Measurements from ENCODE around the gene CGNL1.
A peak's percentile ranks its signal among the peaks of the same experiment; 100 is the strongest.

CGNL1 gene

DNA sequence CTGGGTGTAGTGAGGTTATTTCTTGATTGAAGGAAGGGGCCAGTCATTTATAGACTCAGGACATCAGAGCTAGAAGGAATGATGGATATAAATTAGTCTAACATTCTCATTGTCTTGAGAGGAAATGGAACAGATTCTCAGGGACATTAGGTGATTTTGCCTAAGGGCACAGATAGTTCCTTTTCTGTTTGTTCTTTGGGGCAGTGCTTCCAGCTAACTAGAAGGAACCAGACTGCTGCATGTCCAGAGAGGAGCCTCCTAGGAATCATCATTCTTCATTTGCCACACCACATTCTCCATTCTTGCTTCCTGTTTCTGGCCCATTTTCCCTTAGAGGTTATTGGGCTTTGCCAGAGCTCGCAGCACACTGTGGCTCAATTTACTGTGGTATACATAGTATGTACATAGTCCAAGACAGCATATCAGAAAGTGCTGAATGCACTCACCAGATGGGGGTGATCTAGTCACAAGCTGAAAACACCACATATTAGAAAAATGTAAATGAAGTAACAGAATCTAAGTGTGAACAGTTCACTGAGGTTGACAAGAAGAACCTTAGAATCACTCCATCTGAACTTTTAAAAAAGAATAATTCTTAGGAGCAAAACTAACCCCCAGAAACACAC, 152.7 kb downstream of the CGNL1 start:
- DNase-seq: no peak

DNA sequence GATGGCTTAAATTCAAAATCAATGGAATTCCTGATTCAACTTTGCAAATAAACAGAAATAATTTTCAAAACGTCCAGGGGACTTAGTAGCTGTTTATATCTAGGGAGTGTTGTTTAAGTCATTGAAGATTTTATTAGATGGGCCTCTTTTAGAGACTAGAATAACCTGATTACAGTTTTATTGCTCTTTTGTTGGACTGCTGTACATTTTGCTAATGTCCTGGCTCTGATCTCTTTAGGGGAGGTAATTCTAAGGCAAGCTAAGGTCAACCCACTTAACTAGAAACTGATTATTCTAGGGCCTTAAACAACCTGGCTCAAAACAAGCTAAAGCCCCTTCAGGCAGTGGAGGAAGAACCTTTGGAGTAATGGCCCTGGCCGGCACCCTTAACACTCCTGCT, 153.4 kb downstream of the CGNL1 start:
- no peak for DNase-seq

DNA sequence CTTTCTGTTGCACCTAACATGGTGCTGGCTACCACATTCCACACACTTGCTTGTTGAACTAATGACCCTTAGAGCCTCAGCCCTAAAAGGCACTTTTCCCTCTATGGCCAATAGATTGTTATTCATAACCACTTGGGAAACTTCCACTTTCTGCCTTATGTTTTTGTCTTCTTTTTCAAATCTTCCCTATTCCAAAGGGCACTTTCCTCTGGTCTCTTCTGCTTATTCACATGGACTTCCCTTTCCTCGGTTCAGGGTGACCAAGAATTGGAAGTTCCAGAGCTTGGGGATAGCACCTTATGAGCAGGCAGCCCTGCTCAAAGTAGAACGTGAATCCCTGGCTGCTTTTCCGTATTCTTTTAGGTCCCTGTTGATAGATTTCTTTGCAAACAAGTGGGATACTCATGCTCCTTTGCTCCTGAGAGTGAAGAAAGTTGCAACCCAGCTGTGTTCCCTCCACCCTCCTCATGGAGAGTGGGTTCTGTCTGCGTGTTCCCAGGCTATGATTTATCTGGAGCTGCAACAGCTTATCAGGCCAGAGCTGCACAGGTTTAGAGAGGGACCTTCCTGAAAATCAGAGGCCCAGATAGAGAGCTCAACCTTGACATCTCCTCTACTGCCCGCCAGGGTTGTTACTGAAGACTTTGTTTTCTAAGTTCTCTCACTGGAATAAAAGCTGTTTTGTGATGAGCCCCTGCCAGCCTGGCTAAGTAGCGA, 156.6 kb downstream of the CGNL1 start:
- DNase-seq: no peak

DNA sequence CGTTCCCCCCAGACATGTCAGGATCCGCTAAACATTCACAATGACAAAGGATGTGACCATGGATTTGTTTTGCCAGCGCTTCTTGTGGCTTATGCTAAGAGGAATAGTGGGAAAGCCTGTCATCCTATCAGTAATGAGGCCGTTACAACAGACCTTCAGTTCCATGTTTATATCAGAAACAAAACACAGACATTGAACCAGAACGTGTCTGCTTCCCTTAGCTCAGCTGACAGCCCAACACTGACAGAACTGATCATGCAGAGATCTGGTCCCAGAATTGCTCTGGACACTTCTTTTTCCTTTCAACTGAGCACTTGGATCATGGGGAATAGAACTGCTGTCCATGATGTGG, 157.1 kb downstream of the CGNL1 start:
- no peak for DNase-seq

DNA sequence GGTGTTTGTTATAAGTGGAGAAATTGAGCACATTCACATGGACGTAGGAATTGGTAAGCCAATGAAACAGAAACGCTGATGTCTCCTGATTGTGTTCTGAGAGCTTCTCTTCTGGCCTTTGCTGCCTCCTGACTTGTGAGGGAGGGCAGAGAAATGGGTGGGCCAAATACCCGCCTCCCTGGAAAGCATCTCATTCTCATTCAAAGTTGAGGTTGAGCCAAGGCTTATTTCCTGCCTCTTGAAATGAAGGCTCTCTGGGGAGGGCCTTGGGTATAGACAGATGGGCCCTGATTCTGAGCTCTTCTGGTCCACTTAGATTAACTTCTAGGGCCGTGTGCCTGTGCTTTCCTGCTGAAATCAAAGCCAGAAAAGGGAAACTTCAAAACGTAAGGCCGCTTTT, 158.0 kb downstream of the CGNL1 start:
- DNase-seq: no peak

DNA sequence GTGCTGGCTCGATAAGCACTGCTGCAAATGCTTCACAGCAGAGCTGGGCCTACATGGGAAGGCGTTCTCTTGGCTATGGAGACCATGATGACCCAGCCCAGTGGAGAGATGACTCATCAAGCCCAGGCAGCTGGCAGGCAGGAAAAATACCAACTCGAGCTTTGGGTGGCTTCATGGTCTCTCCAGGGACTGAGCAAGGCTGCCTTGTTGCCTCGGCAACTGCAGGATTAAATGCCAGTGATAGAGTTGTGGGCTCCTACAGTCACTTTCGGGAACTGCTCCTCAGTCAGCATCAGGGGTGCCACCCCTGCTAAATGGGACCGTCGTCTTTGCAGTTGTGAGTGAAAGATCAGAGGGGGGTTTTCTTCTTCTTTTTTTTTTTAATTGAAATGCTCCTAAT, 160.8 kb downstream of the CGNL1 start:
- DNase-seq: peak; percentile 82

DNA sequence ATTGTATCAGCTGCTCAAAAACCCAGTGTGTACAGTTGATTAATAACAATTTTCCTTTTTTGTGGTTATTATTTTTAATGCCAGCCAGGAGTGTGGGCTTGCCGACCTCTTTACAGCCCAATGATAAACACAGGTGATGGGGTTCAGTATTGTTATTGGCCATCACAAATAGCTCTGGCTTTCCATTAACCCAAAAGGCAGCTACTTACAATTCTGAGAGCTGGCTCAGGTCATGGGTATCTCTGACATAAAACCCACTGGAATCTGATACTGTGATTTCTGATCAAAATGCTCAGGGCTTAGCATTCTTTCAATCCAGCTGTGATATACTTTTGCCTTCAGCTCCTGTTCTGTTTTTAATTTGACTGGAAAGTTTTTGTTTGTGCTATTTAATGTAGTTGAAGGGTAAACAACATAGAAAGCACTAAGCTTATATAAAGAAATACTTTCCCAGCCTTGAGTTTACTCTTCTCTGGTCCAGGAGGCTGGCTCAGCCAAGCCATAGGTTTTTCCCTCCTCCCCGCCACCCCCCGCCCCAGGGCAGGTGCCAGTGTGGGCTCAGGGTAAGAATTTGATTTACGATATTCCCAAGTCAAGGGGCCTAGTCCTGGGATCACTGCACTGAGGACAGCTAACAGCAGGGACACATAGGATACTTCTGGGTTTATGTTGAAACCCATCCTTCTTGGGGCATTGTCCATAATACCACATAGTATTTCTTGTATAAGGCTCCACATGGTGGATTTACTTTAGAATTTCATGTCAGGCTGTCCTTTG, 161.4 kb downstream of the CGNL1 start:
- DNase-seq: no peak

DNA sequence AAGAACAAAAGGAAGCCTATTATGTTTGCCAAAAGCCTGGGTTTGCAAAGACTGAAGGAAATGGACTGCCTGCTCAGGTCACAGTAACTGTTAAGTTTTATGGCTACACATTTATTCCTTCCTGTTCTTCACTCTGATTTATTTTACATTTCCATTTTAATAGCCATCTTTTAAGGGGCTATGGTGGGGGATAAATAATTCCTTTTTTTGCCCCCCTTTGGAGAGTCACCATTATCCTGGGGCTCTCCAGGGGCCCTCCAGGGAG, 161.9 kb downstream of the CGNL1 start:
- no peak for DNase-seq

DNA sequence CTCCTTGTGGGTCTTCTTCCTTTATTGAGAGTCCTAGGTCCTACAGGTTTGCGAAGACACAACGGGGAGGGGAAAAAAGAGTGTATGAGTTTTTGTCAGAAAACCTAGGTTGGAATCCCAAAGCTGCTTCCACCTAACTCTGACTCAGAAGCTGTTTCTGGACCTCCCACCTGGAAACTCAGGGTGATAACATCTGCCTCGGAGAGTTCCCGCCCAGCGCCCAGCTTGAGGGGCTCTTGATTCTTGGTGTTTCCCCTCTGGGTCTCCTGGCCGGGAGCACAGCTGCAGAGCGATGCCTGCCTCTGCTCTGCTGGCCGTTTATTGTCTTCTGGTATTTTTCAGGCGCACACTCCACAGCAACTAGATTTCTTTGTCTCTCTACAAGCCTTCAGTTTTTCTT, 162.5 kb downstream of the CGNL1 start:
- no peak for DNase-seq

DNA sequence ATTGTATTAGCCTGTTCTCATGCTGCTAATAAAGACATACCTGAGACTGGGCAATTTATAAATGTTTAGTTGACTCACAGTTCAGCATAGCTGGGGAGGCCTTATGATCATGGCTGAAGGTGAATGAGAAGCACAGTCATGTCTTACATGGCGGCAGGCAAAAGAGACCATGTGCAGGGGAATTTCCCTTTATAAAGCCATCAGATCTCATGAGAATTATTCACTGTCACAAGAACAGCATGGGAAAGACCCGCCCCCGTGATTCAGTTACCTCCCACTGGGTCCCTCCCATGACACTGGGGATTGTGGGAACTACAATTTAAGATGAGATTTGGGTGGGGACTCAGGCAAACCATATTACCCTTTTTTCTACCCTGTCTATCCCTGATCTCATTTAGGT, 163.9 kb downstream of the CGNL1 start:
- DNase-seq: no peak

DNA sequence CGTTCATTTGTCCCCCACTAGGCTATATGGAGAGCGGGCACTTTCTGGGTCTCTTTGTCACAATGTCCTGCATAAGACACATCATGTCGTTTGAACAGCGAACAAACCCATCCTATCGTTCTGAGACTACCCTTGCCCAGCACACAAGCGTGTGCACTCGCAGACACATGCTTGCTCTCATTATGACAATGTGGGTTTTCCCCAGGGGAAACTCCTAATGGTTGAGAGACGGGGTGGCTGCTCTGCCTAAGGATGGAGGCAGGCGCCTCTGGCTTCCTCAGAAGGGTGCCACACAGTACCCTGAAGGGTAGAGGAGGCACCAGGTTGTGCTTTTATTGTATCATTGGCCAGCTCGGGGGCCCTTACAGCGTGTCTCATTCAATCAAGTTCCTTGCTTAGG, 164.4 kb downstream of the CGNL1 start:
- DNase-seq: no peak

DNA sequence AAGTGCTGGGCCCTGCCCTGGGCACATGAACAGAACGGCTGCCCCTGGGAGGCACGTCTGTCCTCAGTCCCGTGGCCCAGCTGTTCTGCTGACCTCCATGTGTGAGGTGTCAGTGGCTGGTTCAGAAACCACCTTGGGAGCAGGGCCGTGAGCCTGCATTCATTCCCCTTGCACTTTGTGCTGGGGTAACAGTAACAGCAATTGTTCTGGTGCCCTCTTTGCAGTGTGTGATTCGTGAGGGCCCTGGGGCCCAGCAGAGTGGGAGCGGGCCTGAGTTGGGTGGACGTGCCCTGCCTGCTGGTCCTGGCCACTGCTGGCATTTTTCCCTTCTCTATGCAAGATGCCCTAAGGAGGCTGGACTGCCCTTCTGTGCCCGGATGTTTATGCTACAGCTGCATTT, 165.0 kb downstream of the CGNL1 start:
- DNase-seq: no peak

DNA sequence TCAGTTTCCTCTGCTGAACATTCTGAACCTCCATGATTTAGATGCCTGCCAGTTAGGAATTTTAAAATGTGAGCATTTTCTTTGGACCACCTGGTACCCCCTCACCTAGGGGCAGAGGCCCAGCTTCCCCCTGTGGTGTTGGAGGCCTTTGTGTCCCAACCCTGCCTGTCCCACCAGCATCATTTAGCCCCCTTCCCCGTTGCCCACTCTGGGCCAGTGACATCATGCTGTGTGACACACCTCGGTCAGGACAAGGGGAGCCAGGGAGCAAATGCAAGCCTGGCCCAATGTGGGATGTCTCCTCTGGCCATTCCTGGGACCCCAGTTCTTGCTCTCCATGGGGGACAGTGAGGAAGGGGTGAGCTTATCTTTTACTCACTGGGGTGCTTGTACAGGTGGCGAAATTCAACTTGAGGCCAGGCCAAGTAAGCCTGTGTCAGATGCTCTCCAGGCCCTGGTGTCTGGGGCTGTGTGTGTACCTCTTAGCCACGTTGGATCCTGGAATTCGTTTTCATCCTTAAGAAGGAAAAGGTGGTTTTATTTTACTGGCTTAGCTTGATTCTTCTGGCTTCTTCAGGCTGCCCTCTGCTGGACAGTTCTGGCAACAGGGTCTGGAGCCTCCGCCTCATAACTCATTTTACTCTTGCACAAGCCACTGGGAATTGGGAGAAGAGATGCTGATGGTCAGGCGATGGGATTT, 165.7 kb downstream of the CGNL1 start:
- DNase-seq: peak; percentile 30

DNA sequence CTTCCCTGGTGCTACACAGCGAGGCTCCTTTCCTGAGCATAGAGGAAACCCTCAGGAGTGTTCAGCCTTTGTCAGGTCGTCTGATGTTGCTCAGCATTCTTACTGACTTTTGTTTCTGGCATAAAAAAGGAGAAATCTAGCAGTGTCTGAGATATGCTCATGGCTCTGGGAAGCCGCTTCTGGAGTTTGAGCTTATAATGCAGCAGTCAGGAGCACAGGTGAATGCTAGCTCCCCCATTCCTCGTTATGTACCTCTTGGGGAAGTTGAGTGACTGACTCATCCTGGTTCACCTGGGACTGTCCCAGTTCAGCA, 166.2 kb downstream of the CGNL1 start:
- no peak for DNase-seq

DNA sequence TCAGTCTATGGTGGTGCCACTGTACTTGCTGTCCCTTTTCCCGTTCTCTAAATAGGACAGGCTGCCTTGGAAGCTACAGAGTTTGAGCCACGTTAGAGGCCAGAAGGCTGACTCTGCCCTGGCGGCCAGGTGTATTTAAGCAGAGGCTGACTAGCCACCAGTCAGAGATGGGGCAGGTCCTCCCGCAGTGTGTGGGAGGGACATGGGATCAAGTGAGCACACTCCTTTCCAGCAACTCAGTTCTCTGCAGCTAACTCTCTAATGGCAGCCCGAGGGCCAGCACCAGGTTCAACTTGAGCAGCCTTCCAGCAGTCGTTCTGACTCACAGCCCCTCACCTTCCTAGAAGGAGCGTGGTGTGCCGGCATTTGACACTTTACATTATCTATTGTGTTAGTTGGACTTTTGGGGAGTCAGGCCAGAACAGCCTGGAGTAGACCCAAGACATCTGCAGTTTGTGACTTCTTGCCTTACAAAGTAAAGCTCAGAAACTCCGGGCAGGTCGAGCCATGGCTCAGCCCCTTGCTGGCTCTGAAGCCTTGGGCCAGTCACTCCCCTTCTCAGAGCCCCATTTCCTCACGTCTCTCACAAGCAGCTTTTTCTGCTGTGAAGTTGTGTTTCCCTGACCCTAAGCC, 168.7 kb downstream of the CGNL1 start:
- DNase-seq: no peak

DNA sequence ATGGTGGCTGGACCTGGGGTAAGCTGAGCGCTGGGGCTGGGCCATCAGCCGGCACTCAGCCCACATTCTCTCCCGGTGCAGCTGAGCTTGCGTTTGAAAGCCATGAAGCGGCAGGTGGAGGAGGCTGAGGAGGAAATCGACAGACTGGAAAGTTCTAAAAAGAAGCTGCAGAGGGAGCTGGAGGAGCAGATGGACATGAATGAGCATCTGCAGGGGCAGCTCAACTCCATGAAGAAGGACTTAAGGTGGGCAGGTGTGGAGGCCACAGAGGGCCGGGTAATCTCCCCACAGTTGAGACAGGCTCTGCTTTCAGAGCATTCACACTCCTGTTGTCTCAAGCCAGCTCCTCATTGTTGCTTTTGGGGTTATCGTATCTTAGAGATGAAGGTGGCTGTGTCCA, 169.7 kb downstream of the CGNL1 start:
- DNase-seq: no peak

DNA sequence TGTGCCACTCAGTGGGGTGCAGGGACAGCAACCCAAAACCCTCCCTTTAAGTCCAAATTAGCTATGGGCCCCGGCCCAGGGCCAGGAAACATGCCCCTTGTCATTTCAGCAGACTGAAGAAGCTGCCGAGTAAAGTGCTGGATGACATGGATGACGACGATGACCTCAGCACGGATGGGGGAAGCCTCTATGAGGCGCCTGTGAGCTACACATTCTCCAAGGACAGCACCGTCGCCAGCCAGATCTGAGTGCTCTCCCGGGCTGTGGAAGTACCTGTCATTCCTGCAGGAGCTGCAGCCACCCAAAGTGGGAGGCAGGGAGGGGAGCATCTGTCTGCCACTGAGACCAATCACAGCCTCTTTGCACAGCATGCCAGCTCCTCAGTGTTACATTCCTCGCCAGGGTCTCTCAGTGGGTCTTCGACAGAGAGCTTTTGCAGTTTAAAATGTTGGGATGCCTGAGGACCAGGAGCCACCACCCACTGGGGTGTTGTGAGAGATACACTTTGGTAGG, 171.0 kb downstream of the CGNL1 start:
- no peak for DNase-seq

DNA sequence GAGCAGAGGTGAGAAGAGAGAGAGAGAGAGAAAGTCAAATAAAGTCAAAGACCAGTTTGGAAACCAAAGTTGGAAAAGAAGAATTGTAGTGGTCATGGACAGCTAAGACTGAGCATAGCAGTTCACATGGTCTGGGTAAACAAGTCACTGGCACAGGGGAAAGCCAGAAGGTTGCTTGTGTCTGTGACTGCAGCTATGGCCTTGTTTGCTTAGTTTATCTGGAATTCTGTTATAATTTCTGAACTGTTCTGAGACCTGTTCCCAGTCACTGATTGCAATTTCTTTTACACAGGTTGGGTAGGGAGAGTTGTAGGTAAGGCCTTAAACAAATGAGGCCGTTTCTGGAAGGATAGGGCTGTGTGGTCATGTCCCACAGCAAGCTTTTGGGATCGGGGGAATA, 172.0 kb downstream of the CGNL1 start:
- DNase-seq: no peak

DNA sequence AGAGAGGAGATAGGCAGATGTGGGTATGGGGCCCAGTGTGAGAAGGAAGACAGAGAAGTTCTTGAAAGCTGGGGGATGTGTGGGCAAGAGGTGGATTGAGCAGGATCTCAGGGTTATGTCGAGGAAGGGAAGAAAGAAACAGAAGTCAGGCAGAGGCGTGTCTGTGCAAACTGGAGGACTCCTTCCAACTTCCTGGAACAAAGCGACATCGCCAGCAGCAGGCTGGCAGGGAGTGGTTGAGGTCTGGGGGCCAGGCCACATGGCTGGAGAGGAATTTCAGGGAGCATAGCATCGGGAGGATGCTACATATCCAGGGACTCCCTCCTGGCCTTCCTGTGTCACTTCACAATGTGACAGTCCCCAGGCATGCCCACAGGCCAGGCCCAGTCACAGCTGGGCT, 172.5 kb downstream of the CGNL1 start:
- DNase-seq: no peak

DNA sequence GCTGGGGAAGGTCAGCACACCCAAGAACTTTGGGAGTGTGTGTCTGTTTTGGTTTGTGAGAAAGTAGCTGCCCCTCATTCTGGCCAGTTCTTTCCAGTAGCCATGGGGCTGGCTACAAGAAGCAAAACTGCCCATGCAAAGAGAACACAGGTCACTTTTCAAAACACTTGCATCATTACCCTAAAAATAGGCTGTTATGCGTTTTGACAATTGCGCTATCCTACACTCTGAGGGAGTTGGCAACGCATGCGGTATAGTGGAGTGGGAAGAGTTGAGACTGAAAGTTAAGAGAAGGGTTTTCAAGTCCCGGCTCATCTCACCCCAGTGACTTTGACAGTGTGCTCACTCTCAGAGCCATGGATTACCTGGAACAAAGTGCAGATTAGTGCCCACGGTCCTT, 173.6 kb downstream of the CGNL1 start:
- DNase-seq: no peak

DNA sequence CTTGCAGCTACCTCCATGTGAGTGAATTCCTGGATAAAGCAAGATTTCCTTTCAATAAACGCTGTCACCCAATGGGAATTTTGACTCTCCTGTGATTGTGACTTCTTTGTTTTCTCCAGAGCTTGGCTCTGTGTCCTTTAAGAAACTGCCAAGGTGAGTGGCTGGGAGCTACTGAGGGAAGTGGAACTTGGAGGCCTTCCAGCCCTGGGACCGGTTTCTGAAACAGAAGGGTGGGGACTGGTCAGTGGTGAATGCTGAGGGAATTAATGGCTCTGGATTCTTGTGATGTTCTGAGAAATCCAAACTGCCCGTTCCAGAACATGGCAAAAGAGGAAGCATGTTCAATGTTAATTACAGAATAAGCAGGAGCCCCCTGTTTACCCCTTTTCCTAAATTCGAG, 174.3 kb downstream of the CGNL1 start:
- DNase-seq: no peak

DNA sequence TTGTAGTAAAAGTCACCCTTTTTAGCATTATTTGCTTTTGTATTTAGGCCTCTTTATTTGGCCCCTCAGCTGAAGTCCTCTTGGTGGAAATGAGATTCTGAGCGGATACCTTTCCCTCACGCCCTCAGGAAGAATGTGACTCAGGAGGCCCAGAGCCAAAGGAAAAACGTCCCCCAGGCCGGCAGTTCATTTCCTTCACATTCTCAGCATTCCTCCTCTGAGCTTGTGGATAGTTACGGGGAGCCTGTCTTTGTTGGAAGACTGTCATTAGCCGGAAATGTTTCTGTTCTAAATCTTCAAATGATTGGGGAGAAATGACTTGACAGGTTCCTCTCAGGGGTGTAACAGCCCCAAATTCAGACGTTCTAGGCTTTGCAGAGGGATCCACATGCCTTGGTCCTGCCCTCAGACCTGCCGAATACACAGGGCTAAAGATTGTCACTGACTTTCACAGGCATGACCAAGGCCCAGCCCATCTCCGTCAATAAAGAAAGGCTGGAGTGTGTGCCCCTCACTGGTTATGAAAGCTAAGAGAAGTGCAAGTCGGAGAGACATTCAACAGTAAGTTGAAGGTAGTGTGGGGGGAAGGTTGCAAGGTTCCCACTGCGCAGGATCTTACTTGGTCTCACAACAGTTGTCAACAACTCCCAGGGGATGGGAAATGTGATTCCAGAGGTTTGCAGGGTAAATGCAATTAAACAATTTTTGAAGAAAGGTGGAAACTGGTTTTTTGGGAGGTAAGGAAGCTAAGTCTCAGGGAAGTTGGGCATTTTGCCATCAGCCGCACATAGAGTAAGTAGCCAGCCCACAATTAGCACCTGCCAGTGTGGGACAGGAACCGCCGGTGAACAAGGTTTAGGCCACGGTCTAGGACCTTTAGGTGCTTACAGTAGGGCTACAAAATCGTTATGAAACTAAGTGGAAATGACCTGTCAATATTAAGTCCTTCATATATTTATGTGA, 175.7 kb downstream of the CGNL1 start:
- DNase-seq: peak; percentile 58
